Medulla oblongata (tissue), 1 donor: Measurements from ENCODE around the gene AFF1.
"Not testable (repeated sequence)": the region's sequence is repeated elsewhere in the genome, so short reads cannot be mapped to it uniquely, and the experiment has no call there.

Experiments
- DNase-seq: peaks from one replicate; pipeline ENCODE4 v3.0.0-alpha.2; 2015; ENCODE audit errors: extremely low spot score

AFF1 gene

GRCh38 chr4:87012265-87012953, 77.6 kb downstream of the AFF1 start:
- no peak for DNase-seq

- DNase-seq, result not testable (repeated sequence)
Observed at GRCh38 chr4:87012954-87013308, 78.1 kb downstream of the AFF1 start.

GRCh38 chr4:87014284-87014782, 79.5 kb downstream of the AFF1 start:
- DNase-seq, result no peak

- no peak for DNase-seq
Observed at GRCh38 chr4:87015416-87015815, 80.6 kb downstream of the AFF1 start.

- DNase-seq, result no peak
Observed at GRCh38 chr4:87017580-87018342, 83.0 kb downstream of the AFF1 start.

- DNase-seq, result no peak
Observed at GRCh38 chr4:87018753-87019152, 83.9 kb downstream of the AFF1 start.

GRCh38 chr4:87019246-87019791, 84.5 kb downstream of the AFF1 start:
- no peak for DNase-seq

GRCh38 chr4:87019898-87020297, 85.1 kb downstream of the AFF1 start:
- no peak for DNase-seq

- DNase-seq, result no peak
Observed at GRCh38 chr4:87024201-87024600, 89.4 kb downstream of the AFF1 start.

GRCh38 chr4:87025023-87025613, 90.3 kb downstream of the AFF1 start:
- DNase-seq, result no peak

- no peak for DNase-seq
Observed at GRCh38 chr4:87025614-87026041, 90.8 kb downstream of the AFF1 start.

- DNase-seq, result no peak
Observed at GRCh38 chr4:87026800-87027495, 92.1 kb downstream of the AFF1 start.

GRCh38 chr4:87029356-87029755, 94.5 kb downstream of the AFF1 start:
- DNase-seq, result no peak

GRCh38 chr4:87030124-87030523, 95.3 kb downstream of the AFF1 start:
- no peak for DNase-seq

- no peak for DNase-seq
Observed at GRCh38 chr4:87030755-87031441, 96.1 kb downstream of the AFF1 start.

- peak; percentile 61 for DNase-seq
Observed at GRCh38 chr4:87031920-87032319, 97.1 kb downstream of the AFF1 start.

- no peak for DNase-seq
Observed at GRCh38 chr4:87032884-87033533, 98.2 kb downstream of the AFF1 start.

GRCh38 chr4:87033902-87034301, 99.1 kb downstream of the AFF1 start:
- DNase-seq, result no peak

- DNase-seq, result no peak
Observed at GRCh38 chr4:87034527-87034926, 99.7 kb downstream of the AFF1 start.

- no peak for DNase-seq
Observed at GRCh38 chr4:87035881-87036509, 101.2 kb downstream of the AFF1 start.
